HepG2 (cell line): Measurements from ENCODE around the gene LHPP. TPM values are rescaled to one million over a fixed set of nuclear protein-coding genes. Genes with fewer than 3 reads are reported as not detected.

Source experiments
- EED ChIP-seq: sonication (generic); formaldehyde crosslinking; IDR thresholded peaks from 2 replicates; pipeline ENCODE4 v1.5.0; 2020; ENCODE audit warnings: mild to moderate bottlenecking, missing genetic modification reagents
- ETV5 ChIP-seq: IDR thresholded peaks from 2 replicates; pipeline ENCODE4 v1.6.1; 2018; ENCODE audit warnings: missing biosample characterization, missing genetic modification reagents, inconsistent platforms, borderline replicate concordance
- HNRNPL ChIP-seq: fragments of 200-400 bp; formaldehyde crosslinking; IDR thresholded peaks from 2 replicates; pipeline ENCODE4 v1.6.1; 2017; ENCODE audit warnings: mild to moderate bottlenecking, low read depth, low read length
- KAT8 ChIP-seq: IDR thresholded peaks from 2 replicates; pipeline ENCODE4 v1.6.1; 2016; ENCODE audit warnings: missing genetic modification reagents, missing compliant biosample characterization
- POLR2AphosphoS2 ChIP-seq: IDR thresholded peaks from 2 replicates; pipeline ENCODE4 v1.6.1; 2011; ENCODE audit warnings: low read depth, low read length, improper control_type of control experiment
- SAP130 ChIP-seq: IDR thresholded peaks from 2 replicates; pipeline ENCODE4 v1.6.1; 2016; ENCODE audit warnings: low read depth
- ZNF589 ChIP-seq: sonication (generic); formaldehyde crosslinking; conservative IDR thresholded peaks from 2 replicates; pipeline ENCODE4 v1.8.0; 2022; ENCODE audit warnings: mild to moderate bottlenecking, moderate library complexity, missing genetic modification reagents
- polyA plus RNA-seq, 8 experiments: library from polyadenylated mRNA; depleted of rRNA in 3 of 8; stranded (reverse) in 7 of 8; unstranded in 1 of 8; fragments of >200 nt; fragmentation: Illumina TruSeq in 4 of 8; extraction: Trizol in 4 of 8; gene quantifications; 2 replicates each; pipeline versions ENCODE4 v1.2.1 to v1.2.3, GENCODE V29; 2011 to 2016; ENCODE audit warnings: low read depth in 4 of 8, missing spikeins in 1 of 8, mixed read lengths in 1 of 8; ENCODE audit not compliant: insufficient read depth in 1 of 8
- total RNA-seq, 5 experiments: library from RNA; depleted of rRNA; stranded (reverse); fragments of >200 nt; fragmentation: Illumina TruSeq; extraction: Trizol; gene quantifications; 2 replicates each; pipeline ENCODE4 v1.2.3, GENCODE V29; 2016; ENCODE audit warnings: low read depth in 1 of 5
- TF ChIP-seq, protein P1 (sequence below): sonication (generic); formaldehyde crosslinking; conservative IDR thresholded peaks from 2 replicates; pipeline ENCODE4 v1.4.0; 2020; ENCODE audit warnings: mild to moderate bottlenecking, missing genetic modification reagents, moderate library complexity
- TF ChIP-seq, protein P2 (sequence below): sonication (generic); formaldehyde crosslinking; IDR thresholded peaks from 2 replicates; pipeline ENCODE4 v1.4.0; 2020; ENCODE audit warnings: missing genetic modification reagents, mild to moderate bottlenecking, borderline replicate concordance
- TF ChIP-seq, protein P3 (sequence below): IDR thresholded peaks from 2 replicates; pipeline ENCODE4 v1.6.1; 2016
- TF ChIP-seq, protein P4 (sequence below): sonication (generic); formaldehyde crosslinking; IDR thresholded peaks from 2 replicates; pipeline ENCODE4 v1.4.0; 2020; ENCODE audit warnings: missing genetic modification reagents
- TF ChIP-seq, protein P5 (sequence below), 2 experiments: sonication (generic) in 1 of 2; formaldehyde crosslinking in 1 of 2; IDR thresholded peaks; 2 replicates each; pipeline versions ENCODE4 v1.5.1 to v1.6.1; 2011 to 2020; ENCODE audit warnings: borderline replicate concordance in 1 of 2, low read depth in 1 of 2, low read length in 1 of 2, mild to moderate bottlenecking in 1 of 2, missing genetic modification reagents in 1 of 2, moderate library complexity in 1 of 2
- TF ChIP-seq, protein P6 (sequence below): sonication (generic); IDR thresholded peaks from 2 replicates; pipeline ENCODE4 v1.6.1; 2016; ENCODE audit warnings: low read depth, borderline replicate concordance
- TF ChIP-seq, protein P7 (sequence below): sonication (generic); formaldehyde crosslinking; IDR thresholded peaks from 2 replicates; pipeline ENCODE4 v1.4.0; 2020; ENCODE audit warnings: mild to moderate bottlenecking, missing genetic modification reagents

Gene LHPP
- total and polyA plus RNA-seq, 2 of the 13 experiments (the other 11 are each of a cell fraction or from before 2014, with no cell fraction given), result 5.2 to 13.1 TPM

DNA sequence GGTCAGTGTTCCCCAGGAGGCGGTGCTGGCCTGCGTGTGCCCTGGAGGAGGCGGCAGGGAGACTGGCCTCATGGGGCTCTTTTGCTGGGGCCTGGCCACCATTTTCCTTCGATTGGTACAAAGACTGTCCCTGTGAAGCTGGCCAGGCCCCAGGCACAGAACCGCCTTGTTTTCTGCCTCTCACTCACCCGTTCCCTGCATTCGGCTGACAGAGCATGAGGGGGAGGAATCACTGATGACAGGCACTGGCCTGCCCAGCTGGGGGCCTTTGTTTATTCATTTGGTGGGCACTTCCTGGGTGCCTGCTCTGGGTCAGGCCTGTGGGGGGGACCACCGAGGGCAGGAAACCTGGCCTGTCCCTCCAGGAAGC, 143.4 kb downstream of the LHPP start (continued):
- TF ChIP-seq, protein P1, sequence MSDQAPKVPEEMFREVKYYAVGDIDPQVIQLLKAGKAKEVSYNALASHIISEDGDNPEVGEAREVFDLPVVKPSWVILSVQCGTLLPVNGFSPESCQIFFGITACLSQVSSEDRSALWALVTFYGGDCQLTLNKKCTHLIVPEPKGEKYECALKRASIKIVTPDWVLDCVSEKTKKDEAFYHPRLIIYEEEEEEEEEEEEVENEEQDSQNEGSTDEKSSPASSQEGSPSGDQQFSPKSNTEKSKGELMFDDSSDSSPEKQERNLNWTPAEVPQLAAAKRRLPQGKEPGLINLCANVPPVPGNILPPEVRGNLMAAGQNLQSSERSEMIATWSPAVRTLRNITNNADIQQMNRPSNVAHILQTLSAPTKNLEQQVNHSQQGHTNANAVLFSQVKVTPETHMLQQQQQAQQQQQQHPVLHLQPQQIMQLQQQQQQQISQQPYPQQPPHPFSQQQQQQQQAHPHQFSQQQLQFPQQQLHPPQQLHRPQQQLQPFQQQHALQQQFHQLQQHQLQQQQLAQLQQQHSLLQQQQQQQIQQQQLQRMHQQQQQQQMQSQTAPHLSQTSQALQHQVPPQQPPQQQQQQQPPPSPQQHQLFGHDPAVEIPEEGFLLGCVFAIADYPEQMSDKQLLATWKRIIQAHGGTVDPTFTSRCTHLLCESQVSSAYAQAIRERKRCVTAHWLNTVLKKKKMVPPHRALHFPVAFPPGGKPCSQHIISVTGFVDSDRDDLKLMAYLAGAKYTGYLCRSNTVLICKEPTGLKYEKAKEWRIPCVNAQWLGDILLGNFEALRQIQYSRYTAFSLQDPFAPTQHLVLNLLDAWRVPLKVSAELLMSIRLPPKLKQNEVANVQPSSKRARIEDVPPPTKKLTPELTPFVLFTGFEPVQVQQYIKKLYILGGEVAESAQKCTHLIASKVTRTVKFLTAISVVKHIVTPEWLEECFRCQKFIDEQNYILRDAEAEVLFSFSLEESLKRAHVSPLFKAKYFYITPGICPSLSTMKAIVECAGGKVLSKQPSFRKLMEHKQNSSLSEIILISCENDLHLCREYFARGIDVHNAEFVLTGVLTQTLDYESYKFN (CRISPR knock-in tag), result peak; percentile 17; the same call in 1 of the 2 replicates
- TF ChIP-seq, protein P2, sequence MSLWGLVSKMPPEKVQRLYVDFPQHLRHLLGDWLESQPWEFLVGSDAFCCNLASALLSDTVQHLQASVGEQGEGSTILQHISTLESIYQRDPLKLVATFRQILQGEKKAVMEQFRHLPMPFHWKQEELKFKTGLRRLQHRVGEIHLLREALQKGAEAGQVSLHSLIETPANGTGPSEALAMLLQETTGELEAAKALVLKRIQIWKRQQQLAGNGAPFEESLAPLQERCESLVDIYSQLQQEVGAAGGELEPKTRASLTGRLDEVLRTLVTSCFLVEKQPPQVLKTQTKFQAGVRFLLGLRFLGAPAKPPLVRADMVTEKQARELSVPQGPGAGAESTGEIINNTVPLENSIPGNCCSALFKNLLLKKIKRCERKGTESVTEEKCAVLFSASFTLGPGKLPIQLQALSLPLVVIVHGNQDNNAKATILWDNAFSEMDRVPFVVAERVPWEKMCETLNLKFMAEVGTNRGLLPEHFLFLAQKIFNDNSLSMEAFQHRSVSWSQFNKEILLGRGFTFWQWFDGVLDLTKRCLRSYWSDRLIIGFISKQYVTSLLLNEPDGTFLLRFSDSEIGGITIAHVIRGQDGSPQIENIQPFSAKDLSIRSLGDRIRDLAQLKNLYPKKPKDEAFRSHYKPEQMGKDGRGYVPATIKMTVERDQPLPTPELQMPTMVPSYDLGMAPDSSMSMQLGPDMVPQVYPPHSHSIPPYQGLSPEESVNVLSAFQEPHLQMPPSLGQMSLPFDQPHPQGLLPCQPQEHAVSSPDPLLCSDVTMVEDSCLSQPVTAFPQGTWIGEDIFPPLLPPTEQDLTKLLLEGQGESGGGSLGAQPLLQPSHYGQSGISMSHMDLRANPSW, result no peak
- no peak for TF ChIP-seq KAT8 (CRISPR knock-in tag)
- TF ChIP-seq SAP130 (CRISPR knock-in tag), result peak; percentile 62
- TF ChIP-seq ETV5 (CRISPR knock-in tag), result peak; percentile 24; the same call in 1 of the 2 replicates
- TF ChIP-seq HNRNPL, result no peak; the same call in 1 of the 2 replicates
- no peak for TF ChIP-seq EED (CRISPR knock-in tag)
- TF ChIP-seq, protein P3, sequence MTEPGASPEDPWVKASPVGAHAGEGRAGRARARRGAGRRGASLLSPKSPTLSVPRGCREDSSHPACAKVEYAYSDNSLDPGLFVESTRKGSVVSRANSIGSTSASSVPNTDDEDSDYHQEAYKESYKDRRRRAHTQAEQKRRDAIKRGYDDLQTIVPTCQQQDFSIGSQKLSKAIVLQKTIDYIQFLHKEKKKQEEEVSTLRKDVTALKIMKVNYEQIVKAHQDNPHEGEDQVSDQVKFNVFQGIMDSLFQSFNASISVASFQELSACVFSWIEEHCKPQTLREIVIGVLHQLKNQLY (CRISPR knock-in tag), result no peak
- TF ChIP-seq, protein P4, sequence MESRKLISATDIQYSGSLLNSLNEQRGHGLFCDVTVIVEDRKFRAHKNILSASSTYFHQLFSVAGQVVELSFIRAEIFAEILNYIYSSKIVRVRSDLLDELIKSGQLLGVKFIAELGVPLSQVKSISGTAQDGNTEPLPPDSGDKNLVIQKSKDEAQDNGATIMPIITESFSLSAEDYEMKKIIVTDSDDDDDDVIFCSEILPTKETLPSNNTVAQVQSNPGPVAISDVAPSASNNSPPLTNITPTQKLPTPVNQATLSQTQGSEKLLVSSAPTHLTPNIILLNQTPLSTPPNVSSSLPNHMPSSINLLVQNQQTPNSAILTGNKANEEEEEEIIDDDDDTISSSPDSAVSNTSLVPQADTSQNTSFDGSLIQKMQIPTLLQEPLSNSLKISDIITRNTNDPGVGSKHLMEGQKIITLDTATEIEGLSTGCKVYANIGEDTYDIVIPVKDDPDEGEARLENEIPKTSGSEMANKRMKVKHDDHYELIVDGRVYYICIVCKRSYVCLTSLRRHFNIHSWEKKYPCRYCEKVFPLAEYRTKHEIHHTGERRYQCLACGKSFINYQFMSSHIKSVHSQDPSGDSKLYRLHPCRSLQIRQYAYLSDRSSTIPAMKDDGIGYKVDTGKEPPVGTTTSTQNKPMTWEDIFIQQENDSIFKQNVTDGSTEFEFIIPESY (CRISPR knock-in tag), result no peak; the same call in 1 of the 2 replicates
- TF ChIP-seq, protein P5, sequence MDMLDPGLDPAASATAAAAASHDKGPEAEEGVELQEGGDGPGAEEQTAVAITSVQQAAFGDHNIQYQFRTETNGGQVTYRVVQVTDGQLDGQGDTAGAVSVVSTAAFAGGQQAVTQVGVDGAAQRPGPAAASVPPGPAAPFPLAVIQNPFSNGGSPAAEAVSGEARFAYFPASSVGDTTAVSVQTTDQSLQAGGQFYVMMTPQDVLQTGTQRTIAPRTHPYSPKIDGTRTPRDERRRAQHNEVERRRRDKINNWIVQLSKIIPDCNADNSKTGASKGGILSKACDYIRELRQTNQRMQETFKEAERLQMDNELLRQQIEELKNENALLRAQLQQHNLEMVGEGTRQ (IDR thresholded peaks at IDR 0.05; ENCODE audit: low read depth, low read length), result no peak
- TF ChIP-seq, protein P5 (CRISPR knock-in tag; IDR thresholded peaks at IDR 0.05; ENCODE audit: borderline replicate concordance), result no peak
- TF ChIP-seq, protein P6, sequence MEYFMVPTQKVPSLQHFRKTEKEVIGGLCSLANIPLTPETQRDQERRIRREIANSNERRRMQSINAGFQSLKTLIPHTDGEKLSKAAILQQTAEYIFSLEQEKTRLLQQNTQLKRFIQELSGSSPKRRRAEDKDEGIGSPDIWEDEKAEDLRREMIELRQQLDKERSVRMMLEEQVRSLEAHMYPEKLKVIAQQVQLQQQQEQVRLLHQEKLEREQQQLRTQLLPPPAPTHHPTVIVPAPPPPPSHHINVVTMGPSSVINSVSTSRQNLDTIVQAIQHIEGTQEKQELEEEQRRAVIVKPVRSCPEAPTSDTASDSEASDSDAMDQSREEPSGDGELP, result peak; percentile 66; the same call in 1 of the 2 replicates
- no peak for TF ChIP-seq POLR2AphosphoS2
- no peak for TF ChIP-seq ZNF589 (CRISPR knock-in tag)
- TF ChIP-seq, protein P7, sequence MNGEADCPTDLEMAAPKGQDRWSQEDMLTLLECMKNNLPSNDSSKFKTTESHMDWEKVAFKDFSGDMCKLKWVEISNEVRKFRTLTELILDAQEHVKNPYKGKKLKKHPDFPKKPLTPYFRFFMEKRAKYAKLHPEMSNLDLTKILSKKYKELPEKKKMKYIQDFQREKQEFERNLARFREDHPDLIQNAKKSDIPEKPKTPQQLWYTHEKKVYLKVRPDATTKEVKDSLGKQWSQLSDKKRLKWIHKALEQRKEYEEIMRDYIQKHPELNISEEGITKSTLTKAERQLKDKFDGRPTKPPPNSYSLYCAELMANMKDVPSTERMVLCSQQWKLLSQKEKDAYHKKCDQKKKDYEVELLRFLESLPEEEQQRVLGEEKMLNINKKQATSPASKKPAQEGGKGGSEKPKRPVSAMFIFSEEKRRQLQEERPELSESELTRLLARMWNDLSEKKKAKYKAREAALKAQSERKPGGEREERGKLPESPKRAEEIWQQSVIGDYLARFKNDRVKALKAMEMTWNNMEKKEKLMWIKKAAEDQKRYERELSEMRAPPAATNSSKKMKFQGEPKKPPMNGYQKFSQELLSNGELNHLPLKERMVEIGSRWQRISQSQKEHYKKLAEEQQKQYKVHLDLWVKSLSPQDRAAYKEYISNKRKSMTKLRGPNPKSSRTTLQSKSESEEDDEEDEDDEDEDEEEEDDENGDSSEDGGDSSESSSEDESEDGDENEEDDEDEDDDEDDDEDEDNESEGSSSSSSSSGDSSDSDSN (CRISPR knock-in tag), result no peak
